Colonic mucosa (tissue), 4 donors: ENCODE results near the gene HEXIM2. TPM values are rescaled to one million over a fixed set of nuclear protein-coding genes. Genes with fewer than 3 reads are reported as not detected.

Experiments used
- DNase-seq: peaks from one replicate; pipeline ENCODE4 v3.0.0-alpha.2; 2020
- H3K27ac ChIP-seq: fragments of 200-600 bp; one replicate; pipeline ENCODE4 v1.8.0; 2021
- H3K27me3 ChIP-seq: fragments of 200-600 bp; one replicate; pipeline ENCODE4 v1.8.0; 2021
- H3K36me3 ChIP-seq: fragments of 200-600 bp; one replicate; pipeline ENCODE4 v1.8.0; 2021
- H3K4me1 ChIP-seq: fragments of 200-600 bp; one replicate; pipeline ENCODE4 v1.8.0; 2021; ENCODE audit warnings: mild to moderate bottlenecking
- H3K4me3 ChIP-seq: fragments of 200-600 bp; one replicate; pipeline ENCODE4 v1.8.0; 2021
- H3K9ac ChIP-seq, 2 donors: one replicate each; pipeline ENCODE4 v1.7.0; 2013; ENCODE audit warnings: control low read depth in 2 of 2, low read depth in 2 of 2, low read length in 2 of 2
- H3K9me3 ChIP-seq: fragments of 200-600 bp; one replicate; pipeline ENCODE4 v1.8.0; 2021
- CTCF ChIP-seq: fragments of 200-600 bp; IDR thresholded peaks from one replicate; pipeline ENCODE4 v1.8.0; 2022; ENCODE audit warnings: antibody characterized with exemption, mild to moderate bottlenecking
- intact Hi-C: fragments of 100-400 bp; cut with DNase I; formaldehyde crosslinking; loops from one replicate; pipeline ENCODE4 v1.14.1; 2022
- microRNA-seq: library from miRNA; unstranded; fragments of <30 nt; microRNA quantifications from one replicate; pipeline ENCODE4, GENCODE V29; 2019
- total RNA-seq, 2 donors: library from RNA; stranded (reverse); fragmentation: NEBNext Ultra II Directional in 1 of 2; extraction: Animal tissue kit (Norgen Biotek cat#: 25700) in 1 of 2; gene quantifications; one replicate each; pipeline ENCODE4 v1.2.1, GENCODE V29; 2021
- donor health status: healthy.
- donor health status: DM: no; HTN: no; CAD: no.
- donor health status: DM: no; HTN: no; CAD: no.

HEXIM2 gene
- total RNA-seq, 2 donors from 2014 or later, result 7.2 to 8.1 TPM

GRCh38 chr17:45218895-45219661 is 57.4 kb downstream of the HEXIM2 start:
- Histone ChIP-seq H3K4me3 (no peak overlapping the region), H3K36me3 (no peaks in the 10 kb centered on the region), H3K27ac (no peak overlapping the region), H3K4me1 (no peaks in the 10 kb centered on the region), H3K9me3 (no peaks in the 10 kb centered on the region), H3K27me3 (peaks cover 18% of the 10 kb centered on the region), H3K9ac (no peak overlapping the region)
- intact Hi-C loops, result no loop called here
- peak; percentile 94 for DNase-seq
- peak; percentile 91 for TF ChIP-seq CTCF

Small RNA genes within 50 kb of the gene (microRNA-seq; reads per million reads assigned to microRNA genes)
- gene MIR6784, result not detected

Other genes with a start within 250 kb of the HEXIM2 start
- gene GFAP, start 246.4 kb upstream of the HEXIM2 start, total RNA-seq, result under 1 TPM in 1 of 2 donors, not detected in 1; 0.20 TPM
- gene KIF18B, start 214.1 kb upstream of the HEXIM2 start, total RNA-seq, result 10 to 100 TPM in 1 of 2 donors, 1 to 10 TPM in 1; 5.7 to 45.5 TPM
- 1 to 10 TPM; 1.2 to 1.9 TPM for gene C1QL1, start 193.6 kb upstream of the HEXIM2 start, total RNA-seq
- 10 to 100 TPM; 20.2 to 46.8 TPM for gene DCAKD, start 110.2 kb upstream of the HEXIM2 start, total RNA-seq
- 100 to 1,000 TPM in 1 of 2 donors, 10 to 100 TPM in 1; 68.0 to 127 TPM for gene NMT1, start 100.6 kb upstream of the HEXIM2 start, total RNA-seq
- gene PLCD3, start 29.4 kb upstream of the HEXIM2 start, total RNA-seq, result 100 to 1,000 TPM; 300 to 312 TPM
- 10 to 100 TPM; 13.0 to 16.6 TPM for gene ACBD4, start 26.2 kb upstream of the HEXIM2 start, total RNA-seq
- gene HEXIM1, start 13.4 kb upstream of the HEXIM2 start, total RNA-seq, result 10 to 100 TPM; 37.0 to 38.4 TPM
- gene FMNL1, start 60.0 kb downstream of the HEXIM2 start, total RNA-seq, result 1 to 10 TPM; 6.8 to 8.4 TPM
- gene SPATA32, start 100.2 kb downstream of the HEXIM2 start, total RNA-seq, result not detected
- 10 to 100 TPM; 11.1 to 15.0 TPM for gene MAP3K14, start 155.1 kb downstream of the HEXIM2 start, total RNA-seq